ENCODE measurements around the gene ICA1L. TPM values are rescaled to one million over a fixed set of nuclear protein-coding genes. Genes with fewer than 3 reads are reported as not detected.

Gene ICA1L
- total and polyA plus RNA-seq, 12 donors, result 0.81 to 12.1 (median 6.6) TPM

DNA sequence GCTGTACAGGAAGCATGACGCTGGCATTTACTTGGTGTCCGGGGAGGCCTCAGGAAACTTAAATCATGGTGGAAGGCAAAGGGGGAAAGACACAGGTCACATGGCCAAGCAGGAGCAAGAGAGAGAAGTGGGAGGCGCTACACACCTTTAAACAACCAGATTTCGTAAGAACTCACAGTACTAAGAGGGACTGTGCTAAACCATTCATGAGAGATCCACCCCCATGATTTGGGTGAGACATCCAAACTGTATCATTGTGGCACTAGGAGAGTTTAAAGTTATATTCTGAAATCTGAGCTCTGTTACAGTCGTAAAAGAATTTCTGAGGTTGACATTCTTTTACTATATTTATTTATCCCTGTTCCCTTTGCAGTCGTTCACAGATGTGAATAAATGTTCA, 116.6 kb downstream of the ICA1L start:
- peaks cover 0 to 42% (median 6%) of the 10 kb centered on the region in 9 donors for H3K36me3 ChIP-seq
- no peak overlapping the region for H3K4me3 ChIP-seq
- ATAC-seq (no peak), DNase-seq (no peak)
- H3K27ac ChIP-seq, result no peak overlapping the region
- TF ChIP-seq, protein P1, sequence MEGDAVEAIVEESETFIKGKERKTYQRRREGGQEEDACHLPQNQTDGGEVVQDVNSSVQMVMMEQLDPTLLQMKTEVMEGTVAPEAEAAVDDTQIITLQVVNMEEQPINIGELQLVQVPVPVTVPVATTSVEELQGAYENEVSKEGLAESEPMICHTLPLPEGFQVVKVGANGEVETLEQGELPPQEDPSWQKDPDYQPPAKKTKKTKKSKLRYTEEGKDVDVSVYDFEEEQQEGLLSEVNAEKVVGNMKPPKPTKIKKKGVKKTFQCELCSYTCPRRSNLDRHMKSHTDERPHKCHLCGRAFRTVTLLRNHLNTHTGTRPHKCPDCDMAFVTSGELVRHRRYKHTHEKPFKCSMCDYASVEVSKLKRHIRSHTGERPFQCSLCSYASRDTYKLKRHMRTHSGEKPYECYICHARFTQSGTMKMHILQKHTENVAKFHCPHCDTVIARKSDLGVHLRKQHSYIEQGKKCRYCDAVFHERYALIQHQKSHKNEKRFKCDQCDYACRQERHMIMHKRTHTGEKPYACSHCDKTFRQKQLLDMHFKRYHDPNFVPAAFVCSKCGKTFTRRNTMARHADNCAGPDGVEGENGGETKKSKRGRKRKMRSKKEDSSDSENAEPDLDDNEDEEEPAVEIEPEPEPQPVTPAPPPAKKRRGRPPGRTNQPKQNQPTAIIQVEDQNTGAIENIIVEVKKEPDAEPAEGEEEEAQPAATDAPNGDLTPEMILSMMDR (IDR thresholded peaks at IDR 0.05), result no peak
- H3K27me3 ChIP-seq, result no peaks in the 10 kb centered on the region
- WGBS, 2 donors, result 91 to 93% methylated on average over 6 of the region's 6 CpGs
- peaks cover 0 to 16% (median 0%) of the 10 kb centered on the region in 11 donors for H3K9me3 ChIP-seq
- intact Hi-C loops (cut with DNase I), result no loop called here
- H3K4me1 ChIP-seq, result no peaks in the 10 kb centered on the region

- TF ChIP-seq, protein P1 (IDR thresholded peaks at IDR 0.05), result no peak
- Histone ChIP-seq H3K4me1 (no peaks in the 10 kb centered on the region), H3K9me3 (peaks cover 0 to 16% (median 0%) of the 10 kb centered on the region in 11 donors), H3K36me3 (peaks cover 0 to 13% (median 0%) of the 10 kb centered on the region in 9 donors), H3K27ac (no peak overlapping the region), H3K27me3 (no peaks in the 10 kb centered on the region), H3K4me3 (no peak overlapping the region)
- ATAC-seq (no peak), DNase-seq (no peak)
- WGBS, 2 donors, result 68 to 74% methylated on average over 2 of the region's 2 CpGs
- intact Hi-C loops (cut with DNase I), result no loop called here
Observed at GRCh38 chr2:202752071-202752470, 119.5 kb downstream of the ICA1L start.

DNA sequence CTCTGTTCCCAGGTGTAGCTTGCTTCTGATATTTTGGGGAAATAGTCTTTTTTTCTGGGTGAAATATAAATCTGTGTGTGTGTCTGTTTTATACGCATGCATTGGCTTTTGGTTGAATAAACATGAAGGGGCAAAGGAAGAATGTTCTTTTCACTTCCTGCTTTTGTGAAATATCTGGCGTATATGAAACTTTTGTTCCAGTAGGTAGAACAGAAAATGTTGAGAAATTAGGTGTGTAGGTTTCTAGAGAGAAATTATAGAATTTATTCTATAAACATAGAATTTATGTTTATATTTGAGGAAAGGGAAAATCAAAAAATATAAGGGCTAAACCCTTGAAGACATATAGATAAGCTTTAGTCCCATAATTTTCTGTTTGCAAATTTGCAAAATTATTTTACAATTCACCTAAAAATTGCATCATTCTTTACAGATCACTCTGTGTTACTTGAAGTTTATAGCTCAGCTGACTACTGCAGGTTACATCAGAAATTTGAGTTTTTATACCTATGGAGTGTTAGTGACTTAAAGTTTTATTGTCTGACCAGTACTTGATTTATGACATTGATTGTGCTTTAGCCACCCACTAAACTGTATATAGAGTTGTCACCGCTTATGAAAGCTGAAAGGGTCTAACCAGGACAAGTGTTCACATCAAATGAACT, 120.7 kb downstream of the ICA1L start:
- intact Hi-C loops (cut with DNase I), result no loop called here
- no peaks in the 10 kb centered on the region for H3K27me3 ChIP-seq
- peaks cover 0 to 17% (median 0%) of the 10 kb centered on the region in 11 donors for H3K9me3 ChIP-seq
- ATAC-seq (no peak), DNase-seq (no peak)
- H3K36me3 ChIP-seq, result peaks cover 0 to 2% (median 0%) of the 10 kb centered on the region in 9 donors
- no peaks in the 10 kb centered on the region for H3K4me1 ChIP-seq
- WGBS, 2 donors, result 76 to 79% methylated on average over 3 of the region's 3 CpGs
- H3K4me3 ChIP-seq, result no peak overlapping the region
- TF ChIP-seq, protein P1 (IDR thresholded peaks at IDR 0.05), result no peak
- no peak overlapping the region for H3K27ac ChIP-seq

DNA sequence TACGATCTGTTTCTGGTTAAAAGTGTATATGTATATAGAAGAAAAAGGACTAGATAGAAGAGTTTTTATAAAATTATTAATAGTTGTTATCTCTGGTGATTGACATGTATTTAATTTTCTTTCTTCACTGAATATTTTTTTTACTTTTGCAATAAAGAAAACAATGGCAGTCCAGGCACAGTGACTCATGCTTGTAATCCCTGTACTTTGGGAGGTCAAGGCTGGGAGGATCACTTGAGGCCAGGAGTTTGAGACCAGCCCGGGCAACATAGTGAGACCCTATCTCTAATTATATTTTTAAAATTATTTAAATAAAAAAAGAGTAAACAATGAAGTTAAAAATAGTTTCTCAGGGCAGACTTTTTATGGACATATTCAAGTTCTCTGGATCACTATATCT, 122.1 kb downstream of the ICA1L start:
- intact Hi-C loops (cut with DNase I), result no loop called here
- Histone ChIP-seq H3K27ac (no peak overlapping the region), H3K9me3 (peaks cover 0 to 22% (median under 1%) of the 10 kb centered on the region in 11 donors), H3K4me3 (no peak overlapping the region), H3K36me3 (no peaks in the 10 kb centered on the region), H3K4me1 (no peaks in the 10 kb centered on the region), H3K27me3 (no peaks in the 10 kb centered on the region)
- ATAC-seq (no peak), DNase-seq (no peak)
- TF ChIP-seq, protein P1 (IDR thresholded peaks at IDR 0.05), result no peak
- 84 to 89% methylated on average over 2 of the region's 2 CpGs for WGBS, 2 donors
